Naive thymus-derived CD4-positive, alpha-beta T cell (primary cell): ENCODE data around the gene MACO1. TPM values are rescaled to one million over a fixed set of nuclear protein-coding genes. Genes with fewer than 3 reads are reported as not detected.
"Not testable (repeated sequence)": the region's sequence is repeated elsewhere in the genome, so short reads cannot be mapped to it uniquely, and the experiment has no call there.

Experiments used
- ATAC-seq: fragments of 150-1000 bp; cut with Tn5 transposase; 2 replicates; pipeline ENCODE4 v1.10.0; 2021; ENCODE audit warnings: mild to moderate bottlenecking, moderate library complexity
- CTCF ChIA-PET: fragments of 350-600 bp; sonication (Branson Sonifier 250); formaldehyde crosslinking; loops from one replicate; lab custom pipeline; 2021; ENCODE audit warnings: antibody characterized with exemption; lab: Charles Lee
- POLR2A ChIA-PET: fragments of 350-600 bp; sonication (Branson Sonifier 250); formaldehyde crosslinking; loops from one replicate; lab custom pipeline; 2021; ENCODE audit warnings: antibody characterized with exemption, inconsistent platforms; lab: Charles Lee
- DNase-seq, 9 donors: peaks; one replicate each; pipeline versions ENCODE4 v3.0.0 to v3.0.0-alpha.2; 2020 to 2022; ENCODE audit warnings: mixed read lengths in 1 of 9
- H3K27ac ChIP-seq: one replicate; pipeline ENCODE4 v1.7.0; 2013; ENCODE audit warnings: mild to moderate bottlenecking, low read depth, low read length, moderate library complexity
- H3K27me3 ChIP-seq, 2 donors: one replicate each; pipeline ENCODE4 v1.7.0; 2013; ENCODE audit warnings: low read length in 2 of 2, mild to moderate bottlenecking in 2 of 2, moderate library complexity in 2 of 2; ENCODE audit not compliant: control insufficient read depth in 2 of 2, insufficient read depth in 2 of 2
- H3K36me3 ChIP-seq, 3 experiments: 1 replicate in 2 of 3; 2 replicates in 1 of 3; pipeline ENCODE4 v1.7.0; 2013; ENCODE audit warnings: low read length in 3 of 3, mild to moderate bottlenecking in 3 of 3, moderate library complexity in 1 of 3; ENCODE audit not compliant: insufficient read depth in 3 of 3, control insufficient read depth in 2 of 3
- H3K4me1 ChIP-seq, 2 donors: one replicate each; pipeline ENCODE4 v1.7.0; 2013; ENCODE audit warnings: low read length in 2 of 2, mild to moderate bottlenecking in 2 of 2, moderate library complexity in 1 of 2; ENCODE audit not compliant: control insufficient read depth in 2 of 2, insufficient read depth in 2 of 2
- H3K4me3 ChIP-seq: 2 replicates; pipeline ENCODE4 v1.7.0; 2013; ENCODE audit warnings: mild to moderate bottlenecking, low read length
- H3K9me3 ChIP-seq, 3 experiments: 1 replicate in 2 of 3; 2 replicates in 1 of 3; pipeline ENCODE4 v1.7.0; 2013; ENCODE audit warnings: low read length in 3 of 3; ENCODE audit not compliant: control insufficient read depth in 2 of 3
- H3K27ac Mint-ChIP-seq, 9 donors: one replicate each; pipeline ENCODE4 v1.8.0; 2020 to 2022; ENCODE audit warnings: mixed read lengths in 9 of 9, mild to moderate bottlenecking in 8 of 9, moderate library complexity in 5 of 9, inconsistent platforms in 2 of 9
- H3K27me3 Mint-ChIP-seq, 5 donors: one replicate each; pipeline ENCODE4 v1.8.0; 2021 to 2022; ENCODE audit warnings: mixed read lengths in 5 of 5, mild to moderate bottlenecking in 1 of 5
- H3K36me3 Mint-ChIP-seq, 5 donors: one replicate each; pipeline ENCODE4 v1.8.0; 2020 to 2022; ENCODE audit warnings: mixed read lengths in 5 of 5, mild to moderate bottlenecking in 3 of 5, inconsistent platforms in 1 of 5
- H3K4me1 Mint-ChIP-seq, 7 donors: one replicate each; pipeline ENCODE4 v1.8.0; 2020 to 2022; ENCODE audit warnings: mixed read lengths in 7 of 7, mild to moderate bottlenecking in 3 of 7, inconsistent platforms in 1 of 7
- H3K4me3 Mint-ChIP-seq, 10 donors: one replicate each; pipeline ENCODE4 v1.8.0; 2020 to 2022; ENCODE audit warnings: mild to moderate bottlenecking in 10 of 10, mixed read lengths in 10 of 10, moderate library complexity in 6 of 10, inconsistent platforms in 2 of 10
- H3K9me3 Mint-ChIP-seq, 11 donors: one replicate each; pipeline ENCODE4 v1.8.0; 2020 to 2022; ENCODE audit warnings: mixed read lengths in 11 of 11, mild to moderate bottlenecking in 4 of 11, inconsistent platforms in 1 of 11, moderate library complexity in 1 of 11
- intact Hi-C, 2 donors: fragments of 100-400 bp; cut with micrococcal nuclease; formaldehyde crosslinking; loops; one replicate each; pipeline ENCODE4 v1.15.1; 2023
- polyA plus RNA-seq, 2 donors: library from polyadenylated mRNA; unstranded; fragments of 300-500 nt; fragmentation: Illumina TruSeq; gene quantifications; one replicate each; pipeline ENCODE4 v1.2.3, GENCODE V29; 2021
- total RNA-seq, 6 experiments: library from RNA in 5 of 6; stranded (reverse) in 5 of 6; gene quantifications; 1 replicate in 5 of 6; 2 replicates in 1 of 6; pipeline ENCODE4 v1.2.3 and lab custom pipeline; 2021 to 2026

MACO1 gene
- total and polyA plus RNA-seq, 7 experiments from 2014 or later = 8.8 to 25.9 (median 19.5) TPM

- H3K4me3 Mint-ChIP-seq, DNase-seq, H3K36me3 Mint-ChIP-seq, ATAC-seq, H3K27ac Mint-ChIP-seq, H3K4me1 ChIP-seq, H3K27ac ChIP-seq, H3K4me1 Mint-ChIP-seq, POLR2A ChIA-PET, H3K9me3 ChIP-seq, H3K4me3 ChIP-seq, H3K27me3 ChIP-seq, CTCF ChIA-PET, intact Hi-C loops, H3K36me3 ChIP-seq, H3K9me3 Mint-ChIP-seq: not testable (repeated sequence)
- peaks cover 0 to 26% (median 0%) of the 10 kb centered on the region in 5 donors for H3K27me3 Mint-ChIP-seq
Measured at GRCh38 chr1:25423206-25423605, 7.5 kb upstream of the MACO1 start.

GRCh38 chr1:25425098-25426085 lies 5.3 kb upstream of the MACO1 start:
- Histone ChIP-seq H3K36me3 (no peaks in the 10 kb centered on the region), H3K27ac (no peak overlapping the region), H3K27me3 (no peaks in the 10 kb centered on the region), H3K9me3 (no peaks in the 10 kb centered on the region), H3K4me3 (no peak overlapping the region), H3K4me1 (peaks cover 0 to 4% of the 10 kb centered on the region in 2 donors)
- Mint-ChIP-seq H3K36me3 (no peaks in the 10 kb centered on the region), H3K4me3 (no peak overlapping the region), H3K9me3 (peaks cover 0 to 3% (median 0%) of the 10 kb centered on the region in 11 donors), H3K27me3 (peaks cover 0 to 28% (median 0%) of the 10 kb centered on the region in 5 donors), H3K27ac (no peak overlapping the region), H3K4me1 (peaks cover 0 to 12% (median 6%) of the 10 kb centered on the region in 7 donors)
- ChIA-PET CTCF (interaction anchor here (0.7 kb wide), 1 partner anchor 43 kb away, joined by 3 read pairs; no protein-coding TSS in a partner anchor), POLR2A (no interaction called here)
- ATAC-seq (no peak), DNase-seq (no peak)
- intact Hi-C loops = no loop called here

- ATAC-seq = no peak
- H3K36me3 Mint-ChIP-seq = peaks cover 0 to 2% (median 0%) of the 10 kb centered on the region in 5 donors
Measured at GRCh38 chr1:25427696-25428095, 3.0 kb upstream of the MACO1 start.

DNA sequence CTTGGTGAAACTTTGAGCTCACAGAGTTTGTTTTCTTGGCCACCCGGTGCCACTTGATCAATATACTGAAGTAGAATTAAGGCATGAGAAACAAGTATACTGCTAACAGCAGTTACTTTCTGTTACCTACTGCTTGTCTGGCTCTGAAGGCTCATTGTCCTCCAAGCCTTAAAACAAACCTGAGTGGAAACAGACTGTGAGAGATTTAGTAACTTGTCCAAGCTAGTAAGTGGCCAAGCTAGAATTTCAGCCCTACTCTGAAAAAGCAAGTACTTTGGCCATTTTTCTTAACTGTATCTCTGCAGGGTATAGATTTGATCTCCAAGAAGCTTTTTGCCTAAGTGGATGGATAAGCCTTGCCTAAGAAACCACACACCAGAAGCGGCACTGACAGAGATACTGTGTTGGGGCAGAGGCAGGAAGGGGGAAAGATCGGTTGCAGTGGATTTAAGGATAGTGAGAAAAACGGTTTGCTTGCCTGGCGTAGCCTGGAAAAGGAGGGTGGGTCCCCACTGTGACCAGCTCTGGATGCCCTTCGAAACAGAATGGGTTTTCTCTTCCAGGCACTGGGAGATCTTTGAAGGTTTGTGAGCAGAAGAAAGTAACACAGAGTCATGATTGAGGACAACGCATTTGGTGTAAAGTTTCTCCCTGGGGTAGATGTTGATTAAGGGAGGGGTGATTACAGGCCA lies 2.1 kb upstream of the MACO1 start:
- Histone ChIP-seq H3K36me3 (no peaks in the 10 kb centered on the region), H3K4me1 (peaks cover 12 to 15% of the 10 kb centered on the region in 2 donors), H3K4me3 (no peak overlapping the region), H3K27ac (no peak overlapping the region), H3K27me3 (no peaks in the 10 kb centered on the region), H3K9me3 (no peaks in the 10 kb centered on the region)
- ATAC-seq (no peak), DNase-seq (no peak)
- Mint-ChIP-seq H3K36me3 (peaks cover 0 to 5% (median 0%) of the 10 kb centered on the region in 5 donors), H3K27ac (peak overlapping the region in 8 of 9 donors; percentile 28 to 100 (median 54)), H3K4me3 (peak overlapping the region; percentile 51 to 99 (median 78)), H3K9me3 (peaks cover 0 to 6% (median 0%) of the 10 kb centered on the region in 11 donors), H3K4me1 (peaks cover 19 to 33% (median 25%) of the 10 kb centered on the region in 7 donors), H3K27me3 (peaks cover 0 to 10% (median 0%) of the 10 kb centered on the region in 5 donors)
- intact Hi-C loops = no loop called here
- POLR2A ChIA-PET = interaction anchor here (0.6 to 3.6 kb wide), 5 partner anchors 22 to 391 kb away, joined by 3 to 12 read pairs (median 3); partner anchors contain the start of gene MTFR1L
- CTCF ChIA-PET = interaction anchor here (0.6 kb wide), 1 partner anchor 136 kb away, joined by 5 read pairs; no protein-coding TSS in a partner anchor

More at GRCh38 chr1:25427696-25428095, 3.0 kb upstream of the MACO1 start:
- Histone ChIP-seq H3K27me3 (no peaks in the 10 kb centered on the region), H3K27ac (no peak overlapping the region), H3K4me1 (peaks cover 2 to 10% of the 10 kb centered on the region in 2 donors), H3K4me3 (no peak overlapping the region), H3K36me3 (no peaks in the 10 kb centered on the region), H3K9me3 (no peaks in the 10 kb centered on the region)
- peaks cover 11 to 23% (median 18%) of the 10 kb centered on the region in 7 donors for H3K4me1 Mint-ChIP-seq
- peaks cover 0 to 6% (median 0%) of the 10 kb centered on the region in 11 donors for H3K9me3 Mint-ChIP-seq
- ChIA-PET POLR2A (interaction anchor here (0.7 to 3.6 kb wide), 5 partner anchors 48 to 392 kb away, joined by 3 to 12 read pairs (median 5); partner anchors contain the start of genes MTFR1L and RSRP1), CTCF (no interaction called here)
- peak overlapping the region in 3 of 10 donors; percentile 3 to 25 (median 11) for H3K4me3 Mint-ChIP-seq
- H3K27ac Mint-ChIP-seq = peak overlapping the region in 1 of 9 donors; percentile 5
- H3K27me3 Mint-ChIP-seq = peaks cover 0 to 18% (median 0%) of the 10 kb centered on the region in 5 donors
- DNase-seq = no peak
- intact Hi-C loops = no loop called here

GRCh38 chr1:25430967-25431881 lies 527 bp downstream of the MACO1 start:
- Histone ChIP-seq H3K36me3 (no peaks in the 10 kb centered on the region), H3K27me3 (no peaks in the 10 kb centered on the region), H3K27ac (peak overlapping the region; percentile 96), H3K4me3 (peak overlapping the region; percentile 100), H3K9me3 (no peaks in the 10 kb centered on the region), H3K4me1 (peaks cover 33 to 35% of the 10 kb centered on the region in 2 donors)
- peak; percentile 48 for ATAC-seq
- Mint-ChIP-seq H3K9me3 (peaks cover 0 to 6% (median 0%) of the 10 kb centered on the region in 11 donors), H3K27ac (peak overlapping the region; percentile 76 to 100 (median 96)), H3K4me3 (peak overlapping the region; percentile 93 to 99 (median 98)), H3K4me1 (peaks cover 35 to 59% (median 51%) of the 10 kb centered on the region in 7 donors), H3K27me3 (peaks cover 0 to 3% (median 0%) of the 10 kb centered on the region in 5 donors), H3K36me3 (peaks cover 0 to 5% (median 0%) of the 10 kb centered on the region in 5 donors)
- intact Hi-C loops = loop anchor here (1.0 to 10.0 kb wide), 12 partner anchors 36 to 929 kb away; partner anchors contain the start of genes PAFAH2 (in 2 of the 2), TMEM50A (in 2 of the 2), CLIC4 (in 1 of the 2) and MAN1C1 (in 1 of the 2)
- DNase-seq = peak in 6 of 9 donors; percentile 76 to 85 (median 82)
- CTCF ChIA-PET = interaction anchor here (0.7 to 1.8 kb wide), 6 partner anchors 18 to 1960 kb away, joined by 3 to 6 read pairs (median 4); no protein-coding TSS in a partner anchor
- POLR2A ChIA-PET = interaction anchor here (0.5 to 3.6 kb wide), 16 partner anchors 28 to 801 kb away, joined by 3 to 24 read pairs (median 5); partner anchors contain the start of genes MTFR1L and SYF2
